ENCODE data around the gene TCF4.

Gene TCF4

GRCh38 chr18:55199291-55199963 is 388.6 kb downstream of the TCF4 start:
- H3K4me1 Mint-ChIP-seq (ENCODE audit: low read depth), result no peaks in the 10 kb centered on the region
- H3K27me3 Mint-ChIP-seq, result no peaks in the 10 kb centered on the region
- H3K36me3 Mint-ChIP-seq (ENCODE audit: low read depth), result no peaks in the 10 kb centered on the region
- intact Hi-C loops (cut with micrococcal nuclease), result no loop called here
- no peak overlapping the region for H3K27ac Mint-ChIP-seq
- H3K9me3 Mint-ChIP-seq, result no peaks in the 10 kb centered on the region
- no peak overlapping the region for H3K4me3 Mint-ChIP-seq

DNA sequence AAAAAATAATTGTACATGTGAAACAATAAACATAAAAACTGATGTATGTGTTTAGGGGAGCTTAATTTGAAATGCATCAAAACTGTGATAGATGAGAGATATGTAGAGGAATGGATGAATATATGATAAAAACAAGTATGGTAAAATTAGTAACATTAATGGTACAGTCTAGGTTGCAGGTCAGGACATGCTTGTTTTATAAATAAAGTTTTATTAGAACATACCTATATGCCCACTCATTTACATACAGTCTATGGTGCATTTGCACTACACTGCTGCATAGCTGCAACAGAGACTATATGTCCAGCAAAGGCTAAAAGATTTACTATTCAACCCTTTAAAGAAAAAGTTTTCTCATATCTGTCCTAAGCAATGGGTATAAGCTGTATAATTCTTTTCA is 392.1 kb downstream of the TCF4 start:
- Mint-ChIP-seq H3K27ac (no peak overlapping the region), H3K36me3 (ENCODE audit: low read depth) (no peaks in the 10 kb centered on the region), H3K27me3 (no peaks in the 10 kb centered on the region), H3K4me1 (ENCODE audit: low read depth) (no peaks in the 10 kb centered on the region), H3K4me3 (no peak overlapping the region), H3K9me3 (no peaks in the 10 kb centered on the region)
- intact Hi-C loops (cut with micrococcal nuclease), result no loop called here

DNA sequence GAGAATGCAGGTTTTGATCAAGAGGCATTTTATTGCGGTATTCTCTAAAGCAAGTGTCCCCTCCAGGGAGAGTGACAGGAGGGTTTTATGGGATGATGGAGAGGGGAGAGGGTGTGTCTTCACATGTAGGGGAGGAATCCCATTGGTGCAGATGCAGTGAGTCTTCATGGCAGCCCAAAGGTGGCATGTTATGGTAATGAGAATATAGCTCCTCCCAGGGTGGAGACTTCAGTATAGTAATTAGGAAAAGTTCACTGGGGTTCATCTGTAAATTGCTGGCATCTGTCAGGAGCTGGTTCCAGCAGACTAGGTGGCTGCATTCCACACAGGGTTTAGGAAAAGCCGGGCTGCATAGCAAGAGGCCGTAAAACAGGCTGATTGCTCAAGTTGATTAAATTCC is 398.0 kb downstream of the TCF4 start:
- no peaks in the 10 kb centered on the region for H3K9me3 Mint-ChIP-seq
- H3K4me3 Mint-ChIP-seq, result no peak overlapping the region
- H3K27ac Mint-ChIP-seq, result no peak overlapping the region
- no peaks in the 10 kb centered on the region for H3K36me3 Mint-ChIP-seq (ENCODE audit: low read depth)
- H3K4me1 Mint-ChIP-seq (ENCODE audit: low read depth), result no peaks in the 10 kb centered on the region
- intact Hi-C loops (cut with micrococcal nuclease), result no loop called here
- no peaks in the 10 kb centered on the region for H3K27me3 Mint-ChIP-seq

- Mint-ChIP-seq H3K27ac (no peak overlapping the region), H3K27me3 (no peaks in the 10 kb centered on the region), H3K9me3 (no peaks in the 10 kb centered on the region), H3K4me1 (ENCODE audit: low read depth) (no peaks in the 10 kb centered on the region), H3K36me3 (ENCODE audit: low read depth) (no peaks in the 10 kb centered on the region), H3K4me3 (no peak overlapping the region)
- intact Hi-C loops (cut with micrococcal nuclease), result no loop called here
Measured at GRCh38 chr18:55186588-55186987, 401.4 kb downstream of the TCF4 start.

GRCh38 chr18:55185391-55185790 is 402.6 kb downstream of the TCF4 start:
- intact Hi-C loops (cut with micrococcal nuclease), result no loop called here
- H3K9me3 Mint-ChIP-seq, result no peaks in the 10 kb centered on the region
- no peak overlapping the region for H3K4me3 Mint-ChIP-seq
- no peaks in the 10 kb centered on the region for H3K36me3 Mint-ChIP-seq (ENCODE audit: low read depth)
- no peaks in the 10 kb centered on the region for H3K27me3 Mint-ChIP-seq
- H3K4me1 Mint-ChIP-seq (ENCODE audit: low read depth), result no peaks in the 10 kb centered on the region
- H3K27ac Mint-ChIP-seq, result no peak overlapping the region

DNA sequence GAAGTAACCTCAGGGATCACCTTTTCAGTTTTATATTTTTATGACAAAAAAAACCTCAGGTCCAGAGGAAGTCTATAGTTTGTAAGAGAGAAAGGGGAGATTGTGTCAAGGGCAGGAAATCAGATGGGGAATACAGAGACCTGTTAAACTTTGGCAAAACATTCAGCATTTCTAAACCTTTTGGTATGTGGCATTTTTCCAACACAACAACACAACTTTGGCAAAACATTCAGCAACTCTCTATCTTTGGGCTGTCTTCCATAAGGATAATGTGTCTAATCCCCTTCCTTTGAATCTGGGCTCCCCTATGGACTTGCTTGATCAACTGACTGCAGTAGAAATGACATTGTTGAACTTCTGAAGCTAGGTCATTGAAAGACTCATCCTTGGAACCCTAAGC is 408.2 kb downstream of the TCF4 start:
- Mint-ChIP-seq H3K4me1 (ENCODE audit: low read depth) (no peaks in the 10 kb centered on the region), H3K9me3 (peaks cover 6% of the 10 kb centered on the region), H3K4me3 (no peak overlapping the region), H3K27ac (no peak overlapping the region), H3K36me3 (ENCODE audit: low read depth) (no peaks in the 10 kb centered on the region), H3K27me3 (no peaks in the 10 kb centered on the region)
- intact Hi-C loops (cut with micrococcal nuclease), result no loop called here

DNA sequence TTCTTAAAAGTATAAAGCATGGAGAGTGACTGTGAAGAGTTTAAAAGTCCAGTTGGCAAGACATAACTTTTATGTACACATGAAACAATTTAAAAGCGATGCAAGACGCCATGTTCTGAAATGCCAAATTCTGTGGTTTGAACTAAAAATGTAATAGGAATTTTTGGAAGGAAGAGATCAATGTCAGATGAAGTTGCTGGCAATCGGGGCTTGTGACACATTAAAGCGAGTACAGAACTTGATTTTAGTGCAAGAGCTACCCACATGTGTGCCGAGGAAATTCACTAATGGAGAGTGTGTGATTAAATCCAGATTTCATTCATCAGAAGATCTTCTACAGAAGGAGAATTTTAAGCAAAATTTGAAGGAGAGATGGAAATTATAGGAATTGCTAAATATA is 408.6 kb downstream of the TCF4 start:
- Mint-ChIP-seq H3K4me1 (ENCODE audit: low read depth) (no peaks in the 10 kb centered on the region), H3K36me3 (ENCODE audit: low read depth) (no peaks in the 10 kb centered on the region), H3K27ac (no peak overlapping the region), H3K9me3 (peaks cover 8% of the 10 kb centered on the region), H3K27me3 (no peaks in the 10 kb centered on the region), H3K4me3 (no peak overlapping the region)
- intact Hi-C loops (cut with micrococcal nuclease), result no loop called here

DNA sequence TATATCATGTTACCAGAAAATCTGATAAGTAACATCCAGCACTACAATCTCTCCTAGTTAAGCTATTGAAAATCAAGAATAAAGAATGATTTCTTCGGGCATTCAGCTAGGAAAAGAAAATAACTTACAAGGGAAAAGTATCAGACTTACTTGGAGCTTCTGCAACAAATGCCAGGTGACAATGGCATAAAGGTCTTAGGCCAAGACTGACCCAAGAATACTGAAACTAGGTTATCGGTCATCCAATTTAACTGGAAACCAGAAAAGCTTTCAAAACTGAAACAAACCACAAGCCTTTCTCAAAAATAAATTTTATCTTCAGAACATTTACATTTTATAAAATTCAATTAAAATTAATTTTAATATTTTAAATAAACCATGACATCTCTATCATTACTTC is 414.7 kb downstream of the TCF4 start:
- Mint-ChIP-seq H3K9me3 (peaks cover 56% of the 10 kb centered on the region), H3K4me3 (no peak overlapping the region), H3K27ac (no peak overlapping the region), H3K36me3 (ENCODE audit: low read depth) (no peaks in the 10 kb centered on the region), H3K4me1 (ENCODE audit: low read depth) (no peaks in the 10 kb centered on the region), H3K27me3 (no peaks in the 10 kb centered on the region)
- intact Hi-C loops (cut with micrococcal nuclease), result no loop called here

Measured in dendritic cell treated with granulocyte-macrophage colony-stimulating factor and Interleukin-4, amounts not matched to agents 40 ng/mL and 50 ng/mL, for 4 days (primary cell).